SU-DHL-6 (cell line): ENCODE results near the gene SELENON.

Experiments
- CTCF ChIP-seq: fragments of 200-600 bp; sonication (generic); IDR thresholded peaks from one replicate; pipeline ENCODE4 v1.5.1; 2017; ENCODE audit warnings: antibody characterized with exemption, mild to moderate bottlenecking, low read length, moderate library complexity; ENCODE audit not compliant: insufficient read depth, poor library complexity, severe bottlenecking
- EZH2phosphoT487 ChIP-seq: fragments of 200-600 bp; sonication (generic), shearing (Covaris generic); conservative IDR thresholded peaks from 2 replicates; pipeline ENCODE4 v1.6.1; 2018; ENCODE audit warnings: mild to moderate bottlenecking, antibody characterized with exemption, low read length, moderate library complexity, mixed read lengths

- TF ChIP-seq EZH2phosphoT487 (no peak), CTCF (no peak)
Measured at GRCh38 chr1:25814549-25815087, 14.6 kb downstream of the SELENON start.
